Measurements from ENCODE around the gene ZNF621. TPM values are rescaled to one million over a fixed set of nuclear protein-coding genes. Genes with fewer than 3 reads are reported as not detected.
A peak's percentile ranks its signal among the peaks of the same experiment; 100 is the strongest.

ZNF621 gene
- total and polyA plus RNA-seq, 9 of the 15 experiments (the other 6 are each of a cell fraction or from before 2014, with no cell fraction given), result 4.7 to 28.9 (median 20.6) TPM

DNA sequence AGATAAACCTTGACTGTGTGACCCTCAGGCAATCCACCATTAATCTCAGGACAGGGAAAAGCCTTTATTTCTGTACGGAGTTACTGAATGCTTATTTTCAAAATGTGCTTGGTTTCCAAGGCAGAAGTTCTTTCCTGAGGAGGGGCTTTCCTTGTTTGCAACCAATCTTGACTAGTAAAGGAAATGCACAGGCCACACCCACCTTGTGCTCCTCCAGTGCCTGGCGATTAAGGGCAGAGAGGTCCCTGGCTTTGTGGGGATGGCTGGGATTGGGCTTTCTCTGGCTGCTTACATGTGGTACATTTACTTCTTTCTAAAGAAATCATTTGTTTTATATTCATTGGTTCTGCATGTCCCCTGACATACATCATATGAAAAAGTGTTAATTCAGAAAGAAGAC lies 47.8 kb downstream of the ZNF621 start:
- H3K79me2 ChIP-seq (ENCODE audit: control insufficient read depth, insufficient read depth, low read length), result no peaks in the 10 kb centered on the region
- BruUV-seq (replicated peaks), result no TSS peak
- no peak overlapping the region for H3K9ac ChIP-seq (ENCODE audit: insufficient read depth in 1 of 2, low read depth in 2 of 2, low read length in 2 of 2)
- no peaks in the 10 kb centered on the region for H4K20me1 ChIP-seq (replicated peaks; ENCODE audit: control insufficient read depth, insufficient read depth, low read length)
- H3K9me3 ChIP-seq (replicated peaks; ENCODE audit: control insufficient read depth, insufficient read depth, low read depth, low read length), result no peaks in the 10 kb centered on the region
- peak overlapping the region; percentile 1; the same call in 1 of the 2 replicates for H2AFZ ChIP-seq (ENCODE audit: low read depth, low read length)
- intact Hi-C loops (cut with micrococcal nuclease), result no loop called here
- peaks cover 0 to 2% of the 10 kb centered on the region in 2 experiments; a peak in 1 of 5 replicates for H3K4me1 ChIP-seq (replicated peaks in 1 of 2; ENCODE audit: control insufficient read depth in 2 of 2, insufficient read depth in 2 of 2, low read length in 2 of 2)
- in situ Hi-C loops (cut with MboI), result no loop called here
- no peak for FAIRE-seq
- no peak overlapping the region for H3K4me3 ChIP-seq
- TF ChIP-seq HSF4 (CRISPR knock-in tag; IDR thresholded peaks at IDR 0.05; ENCODE audit: borderline replicate concordance), result no peak
- TF ChIP-seq, protein P1, sequence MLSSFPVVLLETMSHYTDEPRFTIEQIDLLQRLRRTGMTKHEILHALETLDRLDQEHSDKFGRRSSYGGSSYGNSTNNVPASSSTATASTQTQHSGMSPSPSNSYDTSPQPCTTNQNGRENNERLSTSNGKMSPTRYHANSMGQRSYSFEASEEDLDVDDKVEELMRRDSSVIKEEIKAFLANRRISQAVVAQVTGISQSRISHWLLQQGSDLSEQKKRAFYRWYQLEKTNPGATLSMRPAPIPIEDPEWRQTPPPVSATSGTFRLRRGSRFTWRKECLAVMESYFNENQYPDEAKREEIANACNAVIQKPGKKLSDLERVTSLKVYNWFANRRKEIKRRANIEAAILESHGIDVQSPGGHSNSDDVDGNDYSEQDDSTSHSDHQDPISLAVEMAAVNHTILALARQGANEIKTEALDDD (IDR thresholded peaks at IDR 0.05), result 0 out of 2 replicates have a peak, but pooled peaks have one; percentile 55
- WGBS (ENCODE audit: insufficient coverage, low coverage, missing lambda C conversion rate), result 3% methylated on average over 2 of the region's 2 CpGs
- peak in 1 of 4 experiments; percentile 15 for DNase-seq (ENCODE audit: extremely low read depth in 1 of 4, low spot score in 3 of 4)
- ChIA-PET POLR2A (no interaction called here), CTCF (ENCODE audit: low intra/inter-chr PET ratio) (no interaction called here)
- no peak overlapping the region for H3K4me2 ChIP-seq (ENCODE audit: insufficient read depth, low read length)
- no peaks in the 10 kb centered on the region for H3K36me3 ChIP-seq (ENCODE audit: control insufficient read depth, insufficient read depth, low read length)
- no peak overlapping the region for H3K27ac ChIP-seq (ENCODE audit: extremely low read depth, low read depth, low read length)
- H3K9me1 ChIP-seq (ENCODE audit: control insufficient read depth, insufficient read depth, low read length), result no peaks in the 10 kb centered on the region
- H3K27me3 ChIP-seq (ENCODE audit: control insufficient read depth in 2 of 2, insufficient read depth in 2 of 2, low read length in 2 of 2), result peaks cover 10 to 13% of the 10 kb centered on the region in 2 experiments; a peak in 3 of 5 replicates
- ATAC-seq, result peak; percentile 62

DNA sequence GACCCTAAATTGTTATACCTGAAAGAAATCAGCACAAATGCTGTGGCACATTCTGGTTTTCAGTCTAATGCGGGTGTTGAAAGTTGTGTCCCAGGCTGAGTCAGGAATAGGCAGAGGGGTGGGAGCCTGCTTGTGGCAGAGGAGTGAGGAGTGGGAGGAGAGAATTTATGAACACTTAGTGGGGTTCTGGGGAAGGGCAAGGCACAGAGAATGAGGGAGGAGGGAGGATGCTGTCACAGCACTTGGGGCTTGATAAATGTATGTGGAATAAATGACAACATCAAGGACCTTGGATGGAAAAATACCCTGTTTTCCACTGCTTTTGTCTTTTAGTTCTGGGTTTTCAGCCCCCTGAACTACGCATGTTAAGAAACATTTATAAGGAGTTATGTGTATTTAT lies 49.3 kb downstream of the ZNF621 start:
- intact Hi-C loops (cut with micrococcal nuclease), result no loop called here
- FAIRE-seq (no peak), ATAC-seq (no peak), DNase-seq (ENCODE audit: extremely low read depth in 1 of 4, low spot score in 3 of 4) (no peak)
- Histone ChIP-seq H3K9me1 (ENCODE audit: control insufficient read depth, insufficient read depth, low read length) (no peaks in the 10 kb centered on the region), H3K4me2 (ENCODE audit: insufficient read depth, low read length) (no peak overlapping the region), H3K27me3 (ENCODE audit: control insufficient read depth in 2 of 2, insufficient read depth in 2 of 2, low read length in 2 of 2) (peaks cover 16 to 18% of the 10 kb centered on the region in 2 experiments; a peak in 4 of 5 replicates), H3K9ac (ENCODE audit: insufficient read depth in 1 of 2, low read depth in 2 of 2, low read length in 2 of 2) (no peak overlapping the region), H3K27ac (ENCODE audit: extremely low read depth, low read depth, low read length) (no peak overlapping the region), H2AFZ (ENCODE audit: low read depth, low read length) (no peak overlapping the region), H3K79me2 (ENCODE audit: control insufficient read depth, insufficient read depth, low read length) (no peaks in the 10 kb centered on the region), H3K4me3 (no peak overlapping the region), H3K9me3 (replicated peaks; ENCODE audit: control insufficient read depth, insufficient read depth, low read depth, low read length) (no peaks in the 10 kb centered on the region), H4K20me1 (replicated peaks; ENCODE audit: control insufficient read depth, insufficient read depth, low read length) (no peaks in the 10 kb centered on the region), H3K4me1 (replicated peaks in 1 of 2; ENCODE audit: control insufficient read depth in 2 of 2, insufficient read depth in 2 of 2, low read length in 2 of 2) (peaks cover 0 to 2% of the 10 kb centered on the region in 2 experiments; a peak in 1 of 5 replicates), H3K36me3 (ENCODE audit: control insufficient read depth, insufficient read depth, low read length) (no peaks in the 10 kb centered on the region)
- POLR2A ChIA-PET, result no interaction called here
- 13% methylated on average over 2 of the region's 2 CpGs for WGBS (ENCODE audit: insufficient coverage, low coverage, missing lambda C conversion rate)
- BruUV-seq (replicated peaks), result no TSS peak
- in situ Hi-C loops (cut with MboI), result no loop called here
- CTCF ChIA-PET (ENCODE audit: low intra/inter-chr PET ratio), result no interaction called here
- no peak for TF ChIP-seq TEAD1 (CRISPR knock-in tag; IDR thresholded peaks at IDR 0.05)
- TF ChIP-seq NFIX (CRISPR knock-in tag; IDR thresholded peaks at IDR 0.05; ENCODE audit: low read depth), result no peak
- no peak for TF ChIP-seq ZNF239 (CRISPR knock-in tag; IDR thresholded peaks at IDR 0.05)
- TF ChIP-seq MXI1 (IDR thresholded peaks at IDR 0.05; ENCODE audit: low read depth, low read length), result no peak
- TF ChIP-seq, protein P2, sequence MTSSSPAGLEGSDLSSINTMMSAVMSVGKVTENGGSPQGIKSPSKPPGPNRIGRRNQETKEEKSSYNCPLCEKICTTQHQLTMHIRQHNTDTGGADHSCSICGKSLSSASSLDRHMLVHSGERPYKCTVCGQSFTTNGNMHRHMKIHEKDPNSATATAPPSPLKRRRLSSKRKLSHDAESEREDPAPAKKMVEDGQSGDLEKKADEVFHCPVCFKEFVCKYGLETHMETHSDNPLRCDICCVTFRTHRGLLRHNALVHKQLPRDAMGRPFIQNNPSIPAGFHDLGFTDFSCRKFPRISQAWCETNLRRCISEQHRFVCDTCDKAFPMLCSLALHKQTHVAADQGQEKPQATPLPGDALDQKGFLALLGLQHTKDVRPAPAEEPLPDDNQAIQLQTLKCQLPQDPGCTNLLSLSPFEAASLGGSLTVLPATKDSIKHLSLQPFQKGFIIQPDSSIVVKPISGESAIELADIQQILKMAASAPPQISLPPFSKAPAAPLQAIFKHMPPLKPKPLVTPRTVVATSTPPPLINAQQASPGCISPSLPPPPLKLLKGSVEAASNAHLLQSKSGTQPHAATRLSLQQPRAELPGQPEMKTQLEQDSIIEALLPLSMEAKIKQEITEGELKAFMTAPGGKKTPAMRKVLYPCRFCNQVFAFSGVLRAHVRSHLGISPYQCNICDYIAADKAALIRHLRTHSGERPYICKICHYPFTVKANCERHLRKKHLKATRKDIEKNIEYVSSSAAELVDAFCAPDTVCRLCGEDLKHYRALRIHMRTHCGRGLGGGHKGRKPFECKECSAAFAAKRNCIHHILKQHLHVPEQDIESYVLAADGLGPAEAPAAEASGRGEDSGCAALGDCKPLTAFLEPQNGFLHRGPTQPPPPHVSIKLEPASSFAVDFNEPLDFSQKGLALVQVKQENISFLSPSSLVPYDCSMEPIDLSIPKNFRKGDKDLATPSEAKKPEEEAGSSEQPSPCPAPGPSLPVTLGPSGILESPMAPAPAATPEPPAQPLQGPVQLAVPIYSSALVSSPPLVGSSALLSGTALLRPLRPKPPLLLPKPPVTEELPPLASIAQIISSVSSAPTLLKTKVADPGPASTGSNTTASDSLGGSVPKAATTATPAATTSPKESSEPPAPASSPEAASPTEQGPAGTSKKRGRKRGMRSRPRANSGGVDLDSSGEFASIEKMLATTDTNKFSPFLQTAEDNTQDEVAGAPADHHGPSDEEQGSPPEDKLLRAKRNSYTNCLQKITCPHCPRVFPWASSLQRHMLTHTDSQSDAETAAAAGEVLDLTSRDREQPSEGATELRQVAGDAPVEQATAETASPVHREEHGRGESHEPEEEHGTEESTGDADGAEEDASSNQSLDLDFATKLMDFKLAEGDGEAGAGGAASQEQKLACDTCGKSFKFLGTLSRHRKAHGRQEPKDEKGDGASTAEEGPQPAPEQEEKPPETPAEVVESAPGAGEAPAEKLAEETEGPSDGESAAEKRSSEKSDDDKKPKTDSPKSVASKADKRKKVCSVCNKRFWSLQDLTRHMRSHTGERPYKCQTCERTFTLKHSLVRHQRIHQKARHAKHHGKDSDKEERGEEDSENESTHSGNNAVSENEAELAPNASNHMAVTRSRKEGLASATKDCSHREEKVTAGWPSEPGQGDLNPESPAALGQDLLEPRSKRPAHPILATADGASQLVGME (CRISPR knock-in tag; IDR thresholded peaks at IDR 0.05), result no peak
- no peak for TF ChIP-seq MEF2A (IDR thresholded peaks at IDR 0.05; ENCODE audit: control insufficient read depth, low read depth, low read length)
